HG02981 (cell line): Measurements from ENCODE around the gene KCMF1.

Source experiments
- ATAC-seq: cut with Tn5 transposase; IDR thresholded peaks from one replicate; pipeline ENCODE4 v1.9.1; 2021; ENCODE audit warnings: mild to moderate bottlenecking, moderate library complexity; ENCODE audit not compliant: unreplicated experiment

The KCMF1 gene

GRCh38 chr2:84954329-84954728 is 16.6 kb upstream of the KCMF1 start:
- no peak for ATAC-seq

GRCh38 chr2:84956334-84957297 is 14.3 kb upstream of the KCMF1 start:
- no peak for ATAC-seq

- ATAC-seq = no peak
Observed at GRCh38 chr2:84957771-84958134, 13.2 kb upstream of the KCMF1 start.

- no peak for ATAC-seq
Observed at GRCh38 chr2:84958135-84959059, 12.6 kb upstream of the KCMF1 start.

GRCh38 chr2:84959095-84959565 is 11.8 kb upstream of the KCMF1 start:
- no peak for ATAC-seq

GRCh38 chr2:84959566-84960506 is 11.1 kb upstream of the KCMF1 start:
- ATAC-seq = no peak

GRCh38 chr2:84962917-84963316 is 8.0 kb upstream of the KCMF1 start:
- ATAC-seq = no peak

- no peak for ATAC-seq
Observed at GRCh38 chr2:84963323-84963691, 7.7 kb upstream of the KCMF1 start.

GRCh38 chr2:84963692-84964405 is 7.1 kb upstream of the KCMF1 start:
- no peak for ATAC-seq

GRCh38 chr2:84964406-84965191 is 6.4 kb upstream of the KCMF1 start:
- no peak for ATAC-seq

- no peak for ATAC-seq
Observed at GRCh38 chr2:84965192-84965516, 5.8 kb upstream of the KCMF1 start.

- no peak for ATAC-seq
Observed at GRCh38 chr2:84965827-84966226, 5.1 kb upstream of the KCMF1 start.

- ATAC-seq = no peak
Observed at GRCh38 chr2:84966731-84967130, 4.2 kb upstream of the KCMF1 start.

- no peak for ATAC-seq
Observed at GRCh38 chr2:84969511-84970209, 1.3 kb upstream of the KCMF1 start.

GRCh38 chr2:84970210-84970867 is 622 bp upstream of the KCMF1 start:
- ATAC-seq = peak; percentile 46

- peak; percentile 30 for ATAC-seq
Observed at GRCh38 chr2:84971510-84972206, 697 bp downstream of the KCMF1 start.

- ATAC-seq = no peak
Observed at GRCh38 chr2:84972207-84972783, 1.3 kb downstream of the KCMF1 start.
